Epithelial cell of prostate (primary cell): Measurements from ENCODE around the gene PCED1A.

Experiments used
- DNase-seq: peaks from one replicate; pipeline ENCODE4 v3.0.0-alpha.2; 2011; ENCODE audit warnings: low read depth, low spot score
- H3K27ac ChIP-seq: fragments of 450-650 bp; 2 replicates; pipeline ENCODE4 v1.5.1; 2017; ENCODE audit warnings: mild to moderate bottlenecking

The PCED1A gene

DNA sequence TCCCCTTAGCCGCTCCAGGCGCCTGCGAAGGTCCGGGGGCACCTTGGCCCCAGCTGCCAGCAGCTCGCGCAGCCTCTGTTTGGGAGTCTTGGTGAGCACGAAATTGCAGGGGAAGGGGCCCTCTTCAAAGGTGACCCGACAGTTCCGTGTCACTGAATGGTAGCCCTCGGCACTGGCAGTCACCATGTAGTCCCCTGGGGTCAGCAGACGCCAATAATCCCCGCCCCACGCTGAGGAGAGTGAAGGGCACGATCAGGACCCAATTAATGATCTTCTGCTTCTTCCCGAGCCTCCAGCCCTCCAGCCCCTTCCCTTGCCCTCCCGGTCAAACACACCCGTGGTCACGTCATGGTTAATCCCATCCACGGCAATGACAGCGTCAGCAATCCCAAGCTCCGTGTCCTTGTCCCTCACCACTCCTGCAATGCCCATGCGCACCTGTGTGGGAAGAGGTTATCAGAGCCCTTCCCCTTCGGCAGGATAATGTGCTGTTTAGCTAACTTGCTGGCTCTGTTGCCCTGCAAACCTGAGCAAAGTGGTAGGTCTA, 46.2 kb downstream of the PCED1A start:
- no peak overlapping the region for H3K27ac ChIP-seq
- DNase-seq = no peak

DNA sequence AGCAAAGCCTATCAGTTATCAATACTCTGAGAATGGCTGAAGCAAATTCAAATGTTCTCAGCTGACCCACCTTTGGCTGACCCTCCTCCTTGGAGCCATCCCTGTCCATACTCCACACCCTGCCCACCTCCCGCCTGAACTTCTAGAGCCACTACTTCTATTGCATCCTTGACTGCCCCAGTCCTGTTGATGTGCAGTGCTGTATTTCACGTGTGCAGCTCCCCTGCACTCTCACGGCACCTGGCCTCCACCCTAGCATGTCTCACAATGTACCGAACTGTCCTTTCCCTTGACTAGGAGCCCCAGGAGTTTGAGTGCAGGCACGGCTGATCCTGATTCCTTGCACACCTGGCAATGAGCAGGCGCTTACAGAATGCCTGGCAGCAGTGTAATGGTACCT, 47.0 kb downstream of the PCED1A start:
- no peak overlapping the region for H3K27ac ChIP-seq
- no peak for DNase-seq
